HepG2 (cell line): ENCODE measurements around the gene TNFSF12. TPM values are rescaled to one million over a fixed set of nuclear protein-coding genes. Genes with fewer than 3 reads are reported as not detected.

Experiments
- ATAC-seq: fragments of 200-7000 bp; cut with Tn5 transposase; 3 replicates; pipeline ENCODE4 v1.9.1; 2020; ENCODE audit warnings: mild to moderate bottlenecking, moderate library complexity
- BruUV-seq: library from RNA; stranded (reverse); fragments of 400-500 nt; replicated peaks from 2 replicates; lab custom pipeline; 2021; lab: Mats Ljungman, UMichigan
- CTCF ChIA-PET: fragments of 300-600 bp; formaldehyde crosslinking; extraction: SDS; loops from one replicate; lab custom pipeline; 2021; ENCODE audit warnings: low total read pairs, inconsistent platforms, low intra/inter-chr PET ratio; lab: Yijun Ruan, JAX
- POLR2A ChIA-PET: fragments of 350-600 bp; sonication (Branson Sonifier 250); formaldehyde crosslinking; loops from one replicate; lab custom pipeline; 2020; ENCODE audit warnings: antibody characterized with exemption, inconsistent platforms; lab: Yijun Ruan, JAX
- DNase-seq: peaks from one replicate; pipeline ENCODE4 v3.0.0-alpha.2; 2015; ENCODE audit warnings: low spot score
- FAIRE-seq: peaks from 3 replicates; lab custom pipeline; 2011; peaks lifted over from hg19 to GRCh38; lab: Jason Lieb, UNC
- H2AFZ ChIP-seq: one replicate; pipeline ENCODE4 v1.6.1; 2011; ENCODE audit warnings: low read length, inconsistent platforms
- H3K27ac ChIP-seq: fragments of 300-600 bp; 3 replicates; pipeline ENCODE4 v1.8.0; 2011; ENCODE audit warnings: mixed run types, mild to moderate bottlenecking, mixed read lengths, low read length, inconsistent platforms; ENCODE audit not compliant: insufficient read depth; ENCODE audit errors: extremely low read length
- H3K27me3 ChIP-seq, 2 experiments: fragments of 200-600 bp in 1 of 2; 2 replicates in 1 of 2; 3 replicates in 1 of 2; pipeline versions ENCODE4 v1.6.0 to v1.8.0; 2011; ENCODE audit warnings: low read length in 2 of 2, mild to moderate bottlenecking in 2 of 2, moderate library complexity in 2 of 2, inconsistent platforms in 1 of 2; ENCODE audit not compliant: insufficient read depth in 2 of 2, control insufficient read depth in 1 of 2
- H3K36me3 ChIP-seq, 2 experiments: fragments of 200-600 bp in 1 of 2; replicated peaks in 1 of 2; 2 replicates in 1 of 2; 3 replicates in 1 of 2; pipeline versions ENCODE4 v1.5.1 to v1.8.0; 2011; ENCODE audit warnings: low read length in 2 of 2, inconsistent platforms in 1 of 2; ENCODE audit not compliant: insufficient read depth in 2 of 2, control insufficient read depth in 1 of 2
- H3K4me1 ChIP-seq: 2 replicates; pipeline ENCODE4 v1.5.1; 2012; ENCODE audit warnings: low read length, inconsistent platforms; ENCODE audit not compliant: insufficient read depth
- H3K4me2 ChIP-seq: 2 replicates; pipeline ENCODE4 v1.6.0; 2011; ENCODE audit warnings: low read depth, low read length, inconsistent platforms
- H3K4me3 ChIP-seq, 3 experiments: fragments of 200-600 bp in 1 of 3; sonication (generic), shearing (Covaris generic) in 1 of 3; replicated peaks in 1 of 3; 2 replicates each; pipeline ENCODE4 v1.5.1; 2011 to 2016; ENCODE audit warnings: low read length in 3 of 3, inconsistent platforms in 2 of 3, low read depth in 2 of 3, mild to moderate bottlenecking in 2 of 3, control low read depth in 1 of 3, mixed read lengths in 1 of 3; ENCODE audit not compliant: insufficient read depth in 1 of 3
- H3K79me2 ChIP-seq: one replicate; pipeline ENCODE4 v1.6.1; 2011; ENCODE audit warnings: low read length, inconsistent platforms; ENCODE audit not compliant: insufficient read depth
- H3K9ac ChIP-seq: 2 replicates; pipeline ENCODE4 v1.6.0; 2011; ENCODE audit warnings: mild to moderate bottlenecking, low read depth, low read length, inconsistent platforms; ENCODE audit not compliant: insufficient read depth
- H3K9me3 ChIP-seq: 2 replicates; pipeline ENCODE4 v1.5.1; 2012; ENCODE audit warnings: mild to moderate bottlenecking, low read length
- H4K20me1 ChIP-seq: 2 replicates; pipeline ENCODE4 v1.6.0; 2011; ENCODE audit warnings: inconsistent platforms, mild to moderate bottlenecking, low read length, moderate library complexity; ENCODE audit not compliant: insufficient read depth
- HMGXB4 ChIP-seq, 2 experiments: sonication (generic) in 1 of 2; formaldehyde crosslinking in 1 of 2; IDR thresholded peaks; 2 replicates each; pipeline versions ENCODE4 v1.4.0 to v1.6.1; 2018 to 2020; ENCODE audit warnings: missing genetic modification reagents in 2 of 2, borderline replicate concordance in 1 of 2, low read depth in 1 of 2, mild to moderate bottlenecking in 1 of 2, missing biosample characterization in 1 of 2
- KDM2A ChIP-seq: sonication (generic); formaldehyde crosslinking; IDR thresholded peaks from 2 replicates; pipeline ENCODE4 v1.4.0; 2020; ENCODE audit warnings: low read depth, missing genetic modification reagents, borderline replicate concordance
- PLSCR1 ChIP-seq: sonication (generic); formaldehyde crosslinking; IDR thresholded peaks from 2 replicates; pipeline ENCODE4 v1.5.0; 2020; ENCODE audit warnings: missing genetic modification reagents, mild to moderate bottlenecking, borderline replicate concordance
- STAG1 ChIP-seq: sonication (generic); formaldehyde crosslinking; IDR thresholded peaks from 2 replicates; pipeline ENCODE4 v1.4.0; 2020; ENCODE audit warnings: missing genetic modification reagents
- THAP7 ChIP-seq: sonication (generic); formaldehyde crosslinking; IDR thresholded peaks from 2 replicates; pipeline ENCODE4 v1.8.1; 2023; ENCODE audit warnings: mild to moderate bottlenecking, missing genetic modification reagents
- ZFY ChIP-seq: sonication (generic); formaldehyde crosslinking; IDR thresholded peaks from 2 replicates; pipeline ENCODE4 v1.4.0; 2020; ENCODE audit warnings: missing genetic modification reagents
- ZNF275 ChIP-seq: sonication (generic); formaldehyde crosslinking; IDR thresholded peaks from 2 replicates; pipeline ENCODE4 v1.8.0; 2022; ENCODE audit warnings: missing genetic modification reagents, mild to moderate bottlenecking, inconsistent platforms, borderline replicate concordance
- ZNF574 ChIP-seq: sonication (generic); formaldehyde crosslinking; IDR thresholded peaks from 2 replicates; pipeline ENCODE4 v1.4.0; 2020; ENCODE audit warnings: missing genetic modification reagents
- WGBS: methylation state at CpG from one replicate; pipeline ENCODE4 v1.1.6; 2017; ENCODE audit warnings: low lambda C conversion rate; 5-methylcytosine and 5-hydroxymethylcytosine counted together
- in situ Hi-C: cut with HindIII; loops from 2 replicates; pipeline ENCODE4 v1.10.0; 2017; ENCODE audit warnings: low pct_unique_long_range_greater_than_20kb; ENCODE audit not compliant: extremely low pct_ligation_motif_present
- intact Hi-C: fragments of 100-400 bp; cut with micrococcal nuclease; formaldehyde crosslinking; loops from one replicate; pipeline ENCODE4 v1.10.0; 2022; ENCODE audit not compliant: unreplicated experiment
- polyA plus RNA-seq, 8 experiments: library from polyadenylated mRNA; depleted of rRNA in 3 of 8; stranded (reverse) in 7 of 8; unstranded in 1 of 8; fragments of >200 nt; fragmentation: Illumina TruSeq in 4 of 8; extraction: Trizol in 4 of 8; gene quantifications; 2 replicates each; pipeline versions ENCODE4 v1.2.1 to v1.2.3, GENCODE V29; 2011 to 2016; ENCODE audit warnings: low read depth in 4 of 8, missing spikeins in 1 of 8, mixed read lengths in 1 of 8; ENCODE audit not compliant: insufficient read depth in 1 of 8
- total RNA-seq, 5 experiments: library from RNA; depleted of rRNA; stranded (reverse); fragments of >200 nt; fragmentation: Illumina TruSeq; extraction: Trizol; gene quantifications; 2 replicates each; pipeline ENCODE4 v1.2.3, GENCODE V29; 2016; ENCODE audit warnings: low read depth in 1 of 5

Gene TNFSF12
- total and polyA plus RNA-seq, 2 of the 13 experiments (the other 11 are each of a cell fraction or from before 2014, with no cell fraction given), result 0.93 to 7.2 TPM

- peak; percentile 32 for ATAC-seq
- in situ Hi-C loops (loop anchor here (5.0 kb wide), 1 partner anchor 100 kb away; the partner anchor contains the start of genes TP53 and WRAP53), intact Hi-C loops (loop anchor here (1.0 kb wide), 1 partner anchor 86 kb away; no protein-coding TSS in a partner anchor)
- H4K20me1 ChIP-seq, result no peaks in the 10 kb centered on the region
- H3K9me3 ChIP-seq, result no peaks in the 10 kb centered on the region
- peak; percentile 62 for DNase-seq
- no peaks in the 10 kb centered on the region; a peak in 1 of 5 replicates for H3K27me3 ChIP-seq
- H3K4me2 ChIP-seq, result no peak overlapping the region
- FAIRE-seq, result peak; percentile 66
- CTCF ChIA-PET, result interaction anchor here (0.9 to 1.5 kb wide), 3 partner anchors 46 to 101 kb away, joined by 3 to 7 read pairs (median 3); partner anchors contain the start of genes TP53 and WRAP53
- no peak overlapping the region for H3K27ac ChIP-seq
- H3K4me3 ChIP-seq, result no peak overlapping the region
- POLR2A ChIA-PET, result interaction anchor here (0.6 to 4.5 kb wide), 4 partner anchors 26 to 100 kb away, joined by 3 to 89 read pairs (median 6); partner anchors contain the start of genes ATP1B2, SAT2, TP53 and WRAP53
- peaks cover 8 to 29% of the 10 kb centered on the region in 2 experiments for H3K36me3 ChIP-seq
- BruUV-seq, result no TSS peak
- peaks cover 28% of the 10 kb centered on the region for H3K4me1 ChIP-seq
- peaks cover 15% of the 10 kb centered on the region for H3K79me2 ChIP-seq
- H3K9ac ChIP-seq, result no peak overlapping the region
- no peak overlapping the region for H2AFZ ChIP-seq
- WGBS, result 64% methylated on average over 9 of the region's 9 CpGs
- TF ChIP-seq PLSCR1, result no peak
- peak; percentile 64 for TF ChIP-seq STAG1 (CRISPR knock-in tag)
- TF ChIP-seq ZNF574 (CRISPR knock-in tag), result 0 out of 2 replicates have a peak, but pooled peaks have one; percentile 23
- TF ChIP-seq THAP7 (CRISPR knock-in tag), result 0 out of 2 replicates have a peak, but pooled peaks have one; percentile 24
- peak; percentile 35; the same call in 1 of the 2 replicates for TF ChIP-seq KDM2A
- no peak for TF ChIP-seq ZNF275 (CRISPR knock-in tag)
- peak in 1 of 2 experiments; percentile 60; a peak in 1 of 4 replicates for TF ChIP-seq HMGXB4 (CRISPR knock-in tag; IDR thresholded peaks at IDR 0.05; ENCODE audit: borderline replicate concordance in 1 of 2, low read depth in 1 of 2)
- TF ChIP-seq ZFY (CRISPR knock-in tag), result peak; percentile 35; the same call in 1 of the 2 replicates
Observed at GRCh38 chr17:7586673-7587419, 38.0 kb downstream of the TNFSF12 start.
